Prostate gland (tissue), 2 donors: ENCODE data around the gene SPOCK1. TPM values are rescaled to one million over a fixed set of nuclear protein-coding genes. Genes with fewer than 3 reads are reported as not detected.
A peak's percentile ranks its signal among the peaks of the same experiment; 100 is the strongest.

Experiments
- DNase-seq: peaks from one replicate; pipeline ENCODE4 v3.0.0-alpha.2; 2019; ENCODE audit warnings: low spot score
- H3K27ac ChIP-seq, 2 donors: fragments of 200-600 bp; sonication (generic); 2 replicates each; pipeline ENCODE4 v1.5.1; 2017 to 2019
- H3K27me3 ChIP-seq: fragments of 200-600 bp; sonication (generic); replicated peaks from 2 replicates; pipeline ENCODE4 v1.5.1; 2019; ENCODE audit not compliant: insufficient read depth
- H3K36me3 ChIP-seq, 2 donors: fragments of 200-600 bp; sonication (generic); 1 replicate in 1 of 2; 2 replicates in 1 of 2; pipeline versions ENCODE4 v1.5.1 to v1.8.1; 2017 to 2019
- H3K4me1 ChIP-seq: fragments of 200-600 bp; sonication (generic); replicated peaks from 2 replicates; pipeline ENCODE4 v1.5.1; 2019
- H3K4me3 ChIP-seq, 2 donors: fragments of 200-600 bp; sonication (generic); 2 replicates each; pipeline ENCODE4 v1.5.1; 2017 to 2019
- H3K9me3 ChIP-seq: fragments of 200-600 bp; sonication (generic); 2 replicates; pipeline ENCODE4 v1.5.1; 2017
- CTCF ChIP-seq, 4 experiments: fragments of 200-600 bp in 2 of 4; fragments of 450-650 bp in 2 of 4; sonication (generic) in 2 of 4; IDR thresholded peaks; 1 replicate in 3 of 4; 2 replicates in 1 of 4; pipeline ENCODE4 v1.5.1; 2016 to 2019; ENCODE audit warnings: antibody characterized with exemption in 4 of 4, mild to moderate bottlenecking in 2 of 4, moderate library complexity in 2 of 4
- POLR2A ChIP-seq: fragments of 450-650 bp; IDR thresholded peaks from one replicate; pipeline ENCODE4 v1.6.1; 2016; ENCODE audit warnings: antibody characterized with exemption, mild to moderate bottlenecking
- POLR2AphosphoS5 ChIP-seq: sonication (generic); formaldehyde crosslinking; IDR thresholded peaks from one replicate; pipeline ENCODE4 v1.6.1; 2017; ENCODE audit warnings: antibody characterized with exemption
- WGBS: methylation state at CpG from one replicate; pipeline ENCODE4 v1.1.5; 2018; 5-methylcytosine and 5-hydroxymethylcytosine counted together
- intact Hi-C: fragments of 100-400 bp; cut with DNase I; formaldehyde crosslinking; loops from one replicate; pipeline ENCODE4 v1.14.2; 2022
- total RNA-seq, 2 donors: library from RNA; depleted of rRNA; stranded (reverse); fragments of >200 nt; gene quantifications; one replicate each; pipeline ENCODE4 v1.1.0, GENCODE V29; 2016

SPOCK1 gene
- total RNA-seq, 2 donors from 2014 or later, result 89.4 to 92.9 TPM

- no peak for TF ChIP-seq CTCF (IDR thresholded peaks at IDR 0.05)
- no peak for TF ChIP-seq POLR2AphosphoS5
- no peak for TF ChIP-seq POLR2A
- Histone ChIP-seq H3K9me3 (no peaks in the 10 kb centered on the region), H3K27ac (no peak overlapping the region), H3K27me3 (no peaks in the 10 kb centered on the region), H3K4me1 (no peaks in the 10 kb centered on the region), H3K4me3 (no peak overlapping the region), H3K36me3 (no peaks in the 10 kb centered on the region)
- 62% methylated on average over 3 of the region's 3 CpGs for WGBS
- intact Hi-C loops, result no loop called here
- no peak for DNase-seq
Measured at GRCh38 chr5:137357436-137357835, 141.7 kb downstream of the SPOCK1 start.

- WGBS, result 92% methylated on average over 4 of the region's 4 CpGs
- H3K36me3 ChIP-seq, result no peaks in the 10 kb centered on the region
- H3K4me1 ChIP-seq, result peaks cover 8% of the 10 kb centered on the region
- intact Hi-C loops, result no loop called here
- no peak overlapping the region for H3K27ac ChIP-seq
- no peak for DNase-seq
- TF ChIP-seq POLR2AphosphoS5 (no peak), POLR2A (no peak), CTCF (IDR thresholded peaks at IDR 0.05) (no peak)
- no peak overlapping the region for H3K4me3 ChIP-seq
- no peaks in the 10 kb centered on the region for H3K27me3 ChIP-seq
- H3K9me3 ChIP-seq, result no peaks in the 10 kb centered on the region
Measured at GRCh38 chr5:137356127-137356526, 143.0 kb downstream of the SPOCK1 start.

GRCh38 chr5:137355708-137356107 lies 143.4 kb downstream of the SPOCK1 start:
- Histone ChIP-seq H3K4me3 (no peak overlapping the region), H3K36me3 (no peaks in the 10 kb centered on the region), H3K27me3 (no peaks in the 10 kb centered on the region), H3K9me3 (no peaks in the 10 kb centered on the region), H3K27ac (no peak overlapping the region), H3K4me1 (peaks cover 8% of the 10 kb centered on the region)
- no peak for DNase-seq
- intact Hi-C loops, result no loop called here
- 100% methylated on average over 4 of the region's 4 CpGs for WGBS
- TF ChIP-seq POLR2AphosphoS5 (no peak), CTCF (IDR thresholded peaks at IDR 0.05) (no peak), POLR2A (no peak)

GRCh38 chr5:137352095-137352494 lies 147.0 kb downstream of the SPOCK1 start:
- no peak for DNase-seq
- intact Hi-C loops, result no loop called here
- peak overlapping the region in 1 of 2 donors; percentile 3 for H3K27ac ChIP-seq
- TF ChIP-seq POLR2AphosphoS5, result peak; percentile 65
- TF ChIP-seq POLR2A, result no peak
- no peak for TF ChIP-seq CTCF (IDR thresholded peaks at IDR 0.05)
- 40% methylated on average over 5 of the region's 5 CpGs for WGBS
- H3K36me3 ChIP-seq, result no peaks in the 10 kb centered on the region
- H3K9me3 ChIP-seq, result no peaks in the 10 kb centered on the region
- peaks cover 8% of the 10 kb centered on the region for H3K4me1 ChIP-seq
- no peaks in the 10 kb centered on the region for H3K27me3 ChIP-seq
- no peak overlapping the region for H3K4me3 ChIP-seq

- no peak for DNase-seq
- H3K27ac ChIP-seq, result no peak overlapping the region
- H3K4me1 ChIP-seq, result peaks cover 8% of the 10 kb centered on the region
- H3K4me3 ChIP-seq, result no peak overlapping the region
- intact Hi-C loops, result no loop called here
- H3K36me3 ChIP-seq, result no peaks in the 10 kb centered on the region
- no peaks in the 10 kb centered on the region for H3K9me3 ChIP-seq
- 79% methylated on average over 6 of the region's 6 CpGs for WGBS
- no peak for TF ChIP-seq POLR2AphosphoS5
- TF ChIP-seq POLR2A, result no peak
- TF ChIP-seq CTCF (IDR thresholded peaks at IDR 0.05), result no peak
- H3K27me3 ChIP-seq, result no peaks in the 10 kb centered on the region
Measured at GRCh38 chr5:137350791-137351190, 148.3 kb downstream of the SPOCK1 start.
